Stimulated activated naive CD4-positive, alpha-beta T cell (primary cell): ENCODE measurements around the gene ANXA9.

Source experiments
- DNase-seq, 6 experiments: peaks; one replicate each; lab custom pipeline; 2025; lab: John Stamatoyannopoulos, UW

Gene ANXA9

DNA sequence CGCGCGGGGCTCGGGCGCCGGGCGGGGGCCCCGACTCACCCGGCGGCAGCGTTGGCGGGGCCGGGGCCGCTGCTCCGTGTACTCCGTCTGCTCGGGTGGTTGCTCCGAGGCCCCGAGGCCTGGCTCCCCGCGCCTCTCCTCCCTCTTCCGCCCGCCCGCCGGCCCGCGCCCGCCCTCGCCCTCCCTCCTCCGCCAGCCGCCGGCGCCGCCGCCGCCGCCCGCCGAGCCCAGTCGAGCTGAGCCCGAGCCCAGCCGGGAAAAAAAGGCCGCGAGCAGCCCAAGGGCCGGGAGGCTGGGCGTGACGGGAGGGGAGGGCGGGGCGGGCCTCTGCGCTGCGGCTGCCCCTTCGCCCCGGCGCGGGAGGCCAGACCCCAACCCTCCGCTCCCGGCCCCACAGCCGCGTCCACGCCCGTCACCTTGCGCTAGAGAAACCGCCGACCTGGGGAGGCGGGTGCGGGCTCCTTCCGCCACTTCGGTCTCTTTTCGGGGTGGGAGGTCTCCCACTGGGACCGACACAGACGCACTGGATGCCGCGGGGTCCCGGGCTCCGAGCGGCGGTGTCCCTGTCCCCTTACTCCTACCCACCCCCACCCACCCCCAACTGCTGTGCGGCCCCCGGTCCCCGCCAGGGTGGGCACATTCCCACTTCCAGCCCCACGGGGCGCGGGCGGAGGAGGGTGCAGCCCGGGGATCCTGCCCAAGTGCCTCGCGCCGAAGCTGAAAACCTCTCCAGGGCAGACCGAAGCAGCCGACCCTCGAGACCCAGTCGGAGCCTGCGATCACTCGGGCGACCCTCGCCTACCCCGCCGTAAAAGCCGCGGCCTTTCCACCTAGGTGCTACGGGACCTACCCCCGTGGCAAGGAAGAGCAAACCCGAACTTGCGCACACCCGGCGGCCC is 7.3 kb upstream of the ANXA9 start, which contains the start of gene CERS2:
TSS of gene CERS2 (minus strand) at position 256 of the 899 bp plus-strand sequence. CDS start 5,745 bp downstream, outside the sequence.
- peak; percentile 67 to 81 (median 74) for DNase-seq

DNA sequence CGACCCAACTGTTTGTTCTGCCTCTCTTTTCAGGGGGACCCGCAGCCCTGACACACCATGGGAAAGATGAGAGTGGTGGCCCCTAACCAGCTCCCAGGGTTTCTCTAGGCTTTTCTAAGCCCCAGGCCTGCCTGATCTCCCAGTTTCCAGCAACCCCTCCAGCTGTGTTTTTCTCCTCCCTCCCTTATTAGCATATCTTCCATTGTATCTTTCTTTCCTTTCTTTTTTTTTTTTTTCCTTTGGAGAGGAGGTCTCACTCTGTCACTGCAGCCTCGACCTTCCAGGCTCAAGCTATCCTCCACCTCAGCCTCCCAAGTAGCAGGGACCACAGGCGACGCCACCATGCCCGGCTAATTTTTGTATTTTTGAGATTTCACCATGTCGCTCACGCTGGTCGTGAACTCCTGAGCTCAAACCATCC is 5.7 kb upstream of the ANXA9 start:
- DNase-seq, result no peak

DNA sequence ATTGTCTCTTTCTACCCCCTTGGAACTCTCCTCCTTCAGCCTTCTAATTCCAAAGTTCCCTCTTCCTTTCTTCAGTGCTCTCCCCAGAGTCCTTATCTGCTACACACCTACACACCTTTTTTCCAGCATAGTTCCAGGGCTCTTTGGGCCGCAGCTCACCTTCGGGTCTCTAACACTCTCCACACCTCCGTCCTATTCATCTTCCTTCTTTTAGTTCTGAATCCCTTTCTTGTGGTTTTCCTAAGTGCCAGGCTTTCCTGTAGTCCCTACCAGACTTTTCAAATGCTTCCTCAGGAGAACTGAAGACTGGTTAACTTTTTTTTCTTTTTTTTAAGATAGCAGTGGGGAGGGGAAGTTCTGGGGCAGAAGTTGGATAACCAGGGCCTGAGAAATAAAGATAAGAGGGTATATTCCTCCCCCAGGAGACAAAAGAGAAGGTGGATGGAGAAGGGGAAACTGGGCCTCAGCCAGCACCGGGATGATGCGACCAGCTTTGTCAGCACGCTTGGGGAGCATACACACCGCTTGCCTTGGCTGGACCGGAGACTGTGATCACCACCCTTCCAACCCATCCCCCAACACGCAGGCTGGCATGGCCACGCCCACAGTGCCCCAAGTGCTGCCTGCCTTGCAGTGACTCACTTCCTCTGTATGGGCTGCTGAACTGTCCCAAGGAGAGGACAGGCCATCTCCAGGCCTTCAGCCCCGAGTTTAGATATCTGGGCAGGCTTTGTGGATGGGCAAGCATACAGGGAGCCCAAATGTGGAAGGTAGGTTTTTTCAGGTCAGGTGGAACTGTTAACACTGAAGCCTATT is 5.0 kb upstream of the ANXA9 start:
- DNase-seq, result peak; percentile 17 to 66 (median 36)

DNA sequence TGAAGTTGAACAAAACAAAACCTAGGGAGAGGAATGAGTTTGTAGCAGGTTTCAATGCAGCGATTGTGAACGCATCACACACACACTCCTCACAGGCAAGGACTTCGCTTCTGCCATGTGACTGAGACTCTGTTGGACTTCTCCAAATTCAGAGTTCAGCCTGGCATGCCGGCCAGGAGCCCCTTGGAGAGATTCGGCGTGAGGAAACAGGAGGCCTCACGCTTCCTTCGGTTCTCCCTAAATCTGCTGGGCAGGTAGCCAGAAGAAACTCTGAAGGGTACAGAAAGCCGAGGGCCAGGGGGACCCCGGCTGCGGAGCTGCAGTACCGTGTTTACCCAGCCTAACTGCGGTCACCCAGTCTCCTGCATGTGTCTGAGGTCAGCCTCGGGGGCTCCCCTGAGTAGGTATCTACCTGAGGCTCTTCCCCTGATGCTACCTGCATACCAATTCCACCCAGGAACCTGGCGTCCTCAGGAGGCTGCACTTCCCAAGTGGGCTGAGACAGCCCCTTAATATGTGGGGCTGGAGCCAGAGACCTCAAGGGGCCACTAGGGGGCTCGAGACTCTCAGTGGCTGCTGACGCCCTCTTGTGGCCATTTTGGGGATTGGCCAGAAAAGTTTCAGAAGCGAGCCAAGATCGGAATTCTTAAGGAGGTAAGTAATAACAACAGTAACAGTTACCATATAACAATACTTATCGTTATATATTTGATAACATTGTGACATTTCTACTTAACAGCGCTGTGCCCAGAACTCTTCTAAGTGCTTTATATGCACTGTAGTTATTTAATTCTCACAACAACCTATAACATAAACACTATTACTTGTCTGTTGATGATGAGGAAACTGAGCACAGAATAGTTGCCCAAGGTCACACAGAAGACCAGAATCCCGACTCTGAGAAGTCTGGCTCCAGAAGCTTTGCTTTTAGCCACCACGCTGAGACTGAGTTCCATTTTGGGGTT is 2.7 kb upstream of the ANXA9 start:
- peak; percentile 69 to 93 (median 84) for DNase-seq

DNA sequence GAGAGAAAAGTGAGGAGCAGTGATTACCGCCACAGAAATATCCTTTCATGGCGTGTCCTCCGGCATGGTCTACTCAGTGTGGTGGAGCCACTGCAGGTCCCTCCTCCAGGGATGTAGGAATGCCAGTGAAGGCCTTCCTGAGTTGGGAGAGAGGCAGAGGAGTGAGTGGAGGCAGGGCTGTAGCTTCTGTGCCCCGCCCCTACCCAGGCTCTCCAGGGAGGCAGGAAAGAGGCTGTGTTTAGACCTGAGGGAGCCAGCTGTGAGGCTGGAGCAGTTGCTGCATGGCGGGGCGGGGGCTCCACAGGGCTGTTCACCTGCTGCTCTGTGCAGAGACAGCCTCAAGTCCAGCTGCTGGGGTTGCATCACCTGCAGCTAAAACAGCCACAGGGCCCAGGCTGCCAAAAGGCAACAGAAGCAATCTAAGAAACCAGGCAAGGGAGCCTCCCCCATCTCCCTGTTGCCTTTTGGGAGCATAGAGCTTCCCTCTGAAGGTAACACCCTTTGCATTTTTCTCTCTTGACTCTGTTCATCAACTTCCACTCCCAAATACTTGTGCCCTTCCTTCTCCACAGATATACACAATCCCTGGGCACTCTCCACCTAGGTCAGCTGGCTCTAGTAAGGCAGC is 801 bp upstream of the ANXA9 start:
- DNase-seq, result no peak

DNA sequence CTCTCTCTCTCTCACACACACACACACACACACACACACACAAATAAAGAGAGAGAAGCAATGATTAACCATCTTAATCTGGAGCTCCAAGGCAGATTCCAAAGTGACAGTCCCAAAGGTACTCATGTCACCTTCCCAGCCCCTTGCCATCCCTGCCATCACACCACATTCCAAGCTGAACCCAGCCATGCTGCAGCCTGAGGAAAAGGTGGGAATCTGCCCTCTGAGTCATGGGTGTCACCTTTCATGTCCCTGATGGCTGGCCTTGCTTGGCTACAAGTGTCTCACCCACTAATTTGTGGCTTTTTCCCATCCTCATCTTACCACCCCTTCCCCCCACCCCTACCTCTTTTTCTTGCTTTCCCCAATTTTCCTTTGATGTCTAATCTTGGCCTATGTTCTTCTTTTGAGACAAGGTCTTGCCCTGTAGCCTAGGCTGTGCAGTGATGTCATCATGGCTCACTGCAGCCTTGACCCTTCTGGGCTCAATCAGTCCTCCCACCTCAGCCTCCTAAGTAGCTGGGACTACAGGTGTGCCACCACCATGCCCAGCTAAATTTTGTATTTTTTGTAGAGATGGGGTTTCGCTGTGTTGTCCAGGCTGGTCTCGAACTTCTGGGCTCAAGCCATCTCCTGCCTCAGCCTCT is 3.2 kb downstream of the ANXA9 start:
- no peak for DNase-seq

DNA sequence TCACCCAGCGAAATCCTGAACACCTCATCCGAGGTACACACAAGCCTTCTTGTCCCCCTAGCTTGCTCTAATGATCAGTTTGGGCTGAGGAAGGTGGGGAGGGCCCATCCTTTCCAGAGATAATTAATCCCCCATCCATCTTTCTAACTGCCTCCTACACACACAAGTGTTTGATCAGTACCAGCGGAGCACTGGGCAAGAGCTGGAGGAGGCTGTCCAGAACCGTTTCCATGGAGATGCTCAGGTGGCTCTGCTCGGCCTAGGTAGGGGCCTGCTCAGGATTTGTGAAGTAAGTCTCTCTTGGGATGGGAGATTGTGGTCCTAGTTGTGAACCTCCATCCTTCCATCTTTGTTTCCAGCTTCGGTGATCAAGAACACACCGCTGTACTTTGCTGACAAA is 5.8 kb downstream of the ANXA9 start:
- DNase-seq, result no peak

DNA sequence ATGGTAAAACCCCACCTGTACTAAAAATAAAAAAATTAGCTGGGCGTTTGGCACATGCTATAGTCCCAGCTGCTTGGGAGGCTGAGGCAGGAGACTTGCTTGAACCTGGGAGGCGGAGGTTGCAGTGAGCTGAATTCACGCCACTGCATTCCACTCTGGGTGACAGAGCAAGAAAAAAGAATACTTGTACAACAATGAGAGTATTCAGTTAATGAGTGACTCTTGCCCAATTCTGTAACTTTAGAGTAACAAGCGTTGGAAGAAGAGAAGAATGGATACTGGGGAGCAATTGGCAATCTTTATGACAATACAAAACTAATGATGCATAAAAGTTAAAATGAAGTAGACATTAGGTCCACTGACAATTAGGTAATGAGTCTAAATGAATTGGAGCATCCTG is 10.5 kb downstream of the ANXA9 start:
- no peak for DNase-seq

DNA sequence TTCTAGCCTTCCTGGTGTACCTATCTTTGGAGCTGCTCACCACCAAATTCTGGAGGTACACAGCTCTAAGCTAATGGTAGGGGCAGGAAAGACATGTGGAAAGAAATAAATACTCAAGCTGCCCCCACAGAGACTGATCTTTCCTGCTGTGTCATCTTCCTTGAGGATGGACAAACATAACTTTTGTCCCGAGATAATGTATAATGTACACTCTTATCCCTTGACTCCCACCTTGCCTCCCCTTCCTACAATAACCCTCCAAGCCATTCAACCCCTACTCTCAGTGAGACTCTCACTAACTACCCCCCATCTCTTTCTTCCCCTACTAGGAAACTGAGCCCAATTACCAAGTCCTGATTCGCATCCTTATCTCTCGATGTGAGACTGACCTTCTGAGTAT is 12.2 kb downstream of the ANXA9 start:
- DNase-seq, result no peak

DNA sequence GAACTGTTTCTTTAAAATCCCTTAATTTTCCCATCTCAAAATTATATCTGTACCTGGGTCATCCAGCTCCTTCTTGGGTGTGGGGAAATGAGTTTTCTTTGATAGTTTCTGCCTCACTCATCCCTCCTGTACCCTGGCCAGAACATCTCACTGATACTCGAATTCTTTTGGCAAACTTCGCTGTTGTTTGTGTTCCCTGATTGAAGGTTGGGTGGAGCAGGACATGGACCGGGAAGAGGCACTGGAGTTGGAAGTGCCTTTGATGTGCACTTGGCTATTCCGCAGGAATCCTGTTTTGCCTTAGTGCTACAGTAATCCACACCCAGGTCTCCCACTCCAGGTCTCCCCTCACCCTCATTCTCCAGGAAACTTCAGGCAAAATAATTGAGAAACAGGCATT is 13.4 kb downstream of the ANXA9 start:
- DNase-seq, result no peak

DNA sequence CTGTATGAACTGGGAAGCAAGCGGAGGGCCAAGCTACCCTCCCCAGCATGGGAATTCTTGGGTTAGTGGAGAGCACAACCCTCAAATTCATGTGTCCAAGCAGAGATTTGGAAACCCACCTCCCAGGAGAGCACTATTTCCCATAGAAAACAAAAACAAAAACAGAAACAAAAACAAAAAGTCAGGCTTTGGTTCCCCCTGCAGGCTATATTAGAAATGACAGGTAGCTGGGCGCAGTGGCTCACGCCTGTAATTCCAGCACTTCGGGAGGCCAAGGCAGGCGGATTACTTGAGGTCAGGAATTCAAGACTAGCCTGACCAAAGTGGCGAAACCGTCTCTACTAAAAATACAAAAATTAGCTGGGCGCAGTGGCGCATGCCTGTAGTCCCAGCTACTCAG is 13.8 kb downstream of the ANXA9 start:
- DNase-seq, result peak in 4 of 6 experiments; percentile 21 to 39 (median 36)

DNA sequence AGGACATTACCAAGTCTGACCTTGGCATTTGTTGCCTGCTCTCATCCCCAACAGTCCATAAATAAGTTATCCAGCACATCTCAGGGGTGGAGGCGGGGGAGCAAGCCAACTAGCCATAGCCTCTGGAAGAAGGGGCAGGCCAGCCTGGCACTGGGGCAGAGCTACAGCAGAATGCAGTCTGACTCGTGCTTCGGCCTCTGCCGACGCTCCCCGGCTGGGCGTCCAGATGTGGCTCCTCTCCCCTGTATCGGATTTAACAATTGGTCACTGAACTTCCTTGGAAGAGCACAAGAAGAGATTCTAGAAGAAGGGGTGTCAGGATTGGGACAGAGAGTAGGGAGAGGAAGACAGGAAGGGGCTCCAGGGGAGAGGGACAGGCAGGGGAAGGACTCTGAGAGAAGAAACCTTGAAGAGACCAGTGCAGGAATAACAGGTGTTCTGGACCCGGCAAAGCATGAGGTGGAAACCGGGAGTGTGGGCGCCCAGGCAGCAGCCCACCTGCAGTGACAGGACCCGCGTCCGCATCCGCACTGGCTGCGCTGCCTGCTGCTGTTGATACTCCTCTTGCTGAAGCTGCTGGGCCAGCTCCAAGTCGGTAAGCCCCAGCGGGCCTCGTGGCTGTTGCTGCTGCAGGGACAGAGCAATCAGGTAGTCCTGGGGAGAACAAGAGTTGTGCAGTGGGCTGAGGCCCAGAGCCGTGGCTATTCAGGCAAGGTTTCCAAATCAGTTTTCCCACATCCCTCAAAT is 15.2 kb downstream of the ANXA9 start:
- DNase-seq, result no peak

DNA sequence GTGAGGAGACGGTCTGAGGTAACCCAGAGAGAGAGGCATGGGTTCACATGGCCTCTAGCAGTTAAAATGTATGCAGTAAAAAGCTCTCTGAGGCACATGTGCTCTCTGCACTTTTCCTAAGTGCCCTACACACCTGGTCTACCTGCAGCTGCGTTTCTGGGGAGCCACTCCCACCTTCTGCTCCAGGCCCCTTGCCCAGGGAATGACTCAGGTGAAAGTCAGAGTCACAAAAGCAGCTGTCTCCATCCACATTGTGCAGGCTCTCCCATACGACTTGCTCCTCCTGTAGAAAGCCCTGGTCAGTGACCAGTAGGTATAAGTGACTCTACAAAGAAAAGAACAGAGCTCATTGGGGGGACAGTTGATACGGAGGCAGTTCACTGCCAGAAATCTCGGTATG is 15.9 kb downstream of the ANXA9 start:
- no peak for DNase-seq

DNA sequence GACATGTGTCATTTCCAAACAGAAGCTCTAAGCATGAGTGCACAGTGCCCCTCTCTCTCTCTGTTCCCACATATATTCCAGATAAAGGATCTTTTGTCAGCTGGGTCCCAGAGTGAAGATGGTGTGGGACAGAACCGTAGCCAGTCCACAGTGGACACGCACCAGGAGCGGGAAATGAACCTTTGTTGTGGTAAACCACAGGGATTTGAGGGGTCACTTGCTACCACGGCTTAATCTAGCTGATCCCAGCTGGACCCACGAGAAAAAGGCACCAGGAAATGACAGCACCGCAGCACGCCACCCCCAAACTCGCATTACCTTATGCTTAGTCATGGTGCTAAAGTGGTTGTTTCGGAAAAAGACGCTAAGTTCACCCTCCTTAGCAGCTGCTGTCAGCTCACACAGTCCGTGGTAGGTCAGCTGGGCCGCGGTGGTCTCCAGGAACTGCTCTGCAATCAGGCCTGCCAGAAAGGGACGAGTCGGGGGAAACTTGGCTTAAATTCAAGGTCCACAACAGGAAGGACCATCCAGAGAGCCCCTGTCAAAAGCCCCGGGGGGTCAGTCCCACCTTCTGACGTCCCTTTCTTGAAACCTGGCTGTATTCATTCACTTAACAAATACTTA is 17.1 kb downstream of the ANXA9 start:
- no peak for DNase-seq

DNA sequence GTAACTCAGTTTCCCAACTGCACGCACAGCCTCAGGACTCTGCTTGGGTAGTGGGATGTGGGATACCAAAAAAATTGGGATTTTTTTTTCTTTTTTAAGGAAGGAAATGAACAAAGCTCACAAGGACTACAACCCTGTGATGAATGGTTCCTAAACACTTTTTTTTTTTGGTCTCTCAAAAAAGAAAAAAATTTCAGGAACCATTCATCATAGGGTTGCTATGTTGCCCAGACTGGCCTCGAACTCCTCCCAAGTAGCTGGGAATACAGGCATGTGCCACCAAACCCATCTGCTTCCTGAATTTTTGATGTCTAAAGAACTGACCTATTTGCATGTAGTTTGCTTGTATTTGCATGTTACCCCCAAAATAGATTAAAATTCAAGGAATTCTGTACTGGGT is 17.8 kb downstream of the ANXA9 start:
- DNase-seq, result no peak

DNA sequence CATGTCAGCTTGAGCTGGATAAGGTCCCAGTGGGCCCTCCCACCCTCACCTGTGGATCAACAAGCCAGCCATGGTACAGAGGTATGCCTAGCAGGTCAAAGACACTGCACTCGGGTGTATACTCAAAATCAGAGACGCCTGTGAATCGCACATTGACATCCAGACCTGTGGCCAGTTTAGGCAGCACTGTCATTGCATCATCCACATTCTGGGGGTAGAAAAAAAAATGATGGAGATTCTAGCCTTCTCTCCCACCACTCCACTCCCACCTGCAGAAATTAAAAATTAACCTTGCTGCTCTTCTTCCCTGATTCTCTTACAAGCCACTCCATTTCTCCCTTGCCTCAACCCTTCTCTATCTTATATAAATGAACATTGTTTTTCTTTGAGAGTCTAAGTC is 18.3 kb downstream of the ANXA9 start:
- no peak for DNase-seq

DNA sequence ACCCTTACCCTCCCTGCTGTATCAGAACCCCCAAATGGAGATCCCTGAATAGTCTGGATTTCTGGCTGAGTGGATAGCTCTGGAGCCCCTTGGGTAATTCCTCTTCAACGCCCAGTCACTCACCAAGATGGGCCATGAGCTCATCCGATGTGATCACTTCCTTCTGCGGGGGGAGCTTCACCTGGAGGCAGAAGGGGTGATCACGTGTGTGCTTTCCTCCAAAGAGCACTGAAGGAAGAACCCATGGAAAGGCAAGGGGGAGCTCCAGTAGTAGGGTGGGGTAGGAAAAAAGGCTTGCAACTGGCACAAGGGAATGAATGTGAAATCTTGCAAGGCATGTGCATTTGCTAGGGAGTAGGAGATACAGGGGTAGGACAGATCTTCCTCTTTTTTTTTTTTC is 19.5 kb downstream of the ANXA9 start:
- DNase-seq, result no peak

DNA sequence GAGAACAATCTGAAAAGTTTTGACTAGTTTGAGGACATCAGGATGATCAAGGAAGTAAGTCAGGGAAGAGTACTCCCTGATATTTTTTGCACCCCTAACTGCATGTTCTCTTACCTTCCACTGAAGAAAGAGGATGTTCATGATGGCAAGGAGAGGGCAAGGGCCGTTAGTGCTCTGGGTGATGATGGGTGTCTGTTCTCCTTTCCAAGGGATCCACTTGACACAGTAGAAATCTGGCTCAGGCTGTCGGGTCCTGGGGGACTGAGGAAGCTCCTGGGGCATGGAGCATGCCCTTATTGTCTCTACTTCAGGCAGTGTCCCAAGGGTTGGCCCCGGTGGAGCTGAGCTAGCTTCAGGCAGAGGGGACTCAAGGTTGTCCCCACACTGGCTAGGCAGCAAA is 20.0 kb downstream of the ANXA9 start:
- no peak for DNase-seq

DNA sequence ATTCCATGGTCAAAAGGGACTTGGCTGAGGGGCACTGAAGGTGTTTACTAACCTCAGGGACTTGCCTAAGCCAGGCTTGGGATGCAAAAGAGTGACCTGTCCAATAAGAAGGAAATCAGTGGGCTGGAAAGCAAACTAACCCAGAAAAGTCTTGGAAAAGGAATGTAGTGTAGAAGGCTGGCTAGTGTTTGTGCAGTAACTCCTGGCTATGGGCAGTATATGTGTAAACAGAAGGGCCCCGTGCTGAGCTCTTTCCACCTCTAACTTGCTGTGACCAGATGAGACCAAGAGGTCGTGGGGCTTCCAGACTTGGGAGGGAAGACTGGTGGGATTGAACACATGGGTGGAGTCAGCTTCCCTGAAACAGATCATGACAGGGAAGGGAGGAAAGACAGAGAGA is 20.5 kb downstream of the ANXA9 start:
- DNase-seq, result no peak

DNA sequence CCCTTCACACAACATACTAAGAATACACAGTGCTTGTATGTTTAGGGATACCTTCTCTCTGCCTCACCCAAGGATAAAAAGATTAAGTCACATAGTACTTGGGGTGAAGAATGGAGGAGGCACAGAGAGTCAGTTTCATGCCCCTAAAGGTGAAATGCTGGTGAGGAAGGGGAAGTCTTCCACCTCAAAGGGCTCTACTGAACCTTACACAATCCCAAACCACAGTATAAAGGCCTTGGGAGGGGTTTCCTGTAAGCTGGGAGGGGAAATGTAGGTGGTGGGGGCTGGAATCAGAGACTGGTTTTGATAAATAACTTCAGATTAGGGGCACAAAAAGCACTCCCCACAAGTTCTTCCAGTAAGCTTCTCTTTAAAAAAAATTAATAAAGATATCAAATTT is 21.1 kb downstream of the ANXA9 start:
- peak in 2 of 6 experiments; percentile 12 to 17 for DNase-seq
